ENCODE data around the gene GPC3.

DNA sequence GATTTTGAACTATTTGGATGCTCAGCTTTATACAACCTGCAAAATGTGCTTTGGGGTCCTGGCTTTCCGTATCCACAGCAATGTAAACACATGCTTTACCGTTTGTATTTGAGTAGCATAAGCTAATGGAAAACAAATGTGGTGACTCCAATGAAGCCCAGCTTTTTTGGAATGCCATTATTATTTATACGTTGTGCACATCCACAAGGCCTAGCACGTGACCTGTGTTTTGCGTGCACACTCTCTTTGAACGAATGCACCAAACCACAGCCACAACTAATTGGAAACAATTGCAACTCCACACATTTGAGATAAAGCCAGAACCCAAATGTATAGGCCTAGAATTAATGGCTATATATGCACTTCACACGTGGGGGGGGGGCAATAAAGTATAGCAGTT lies 380.6 kb downstream of the GPC3 start:
- no peak for TF ChIP-seq CTCF (IDR thresholded peaks at IDR 0.05)
- no peak for TF ChIP-seq POLR2A (IDR thresholded peaks at IDR 0.05)

Measured in thyroid gland (tissue), 4 donors.